IPS-NIHi7 (cell line): ENCODE measurements around the gene PALD1.

Source experiments
- DNase-seq: peaks from one replicate; pipeline ENCODE4 v3.0.0; 2012; ENCODE audit warnings: mixed read lengths; ENCODE audit errors: extremely low spot score

Gene PALD1

GRCh38 chr10:70457759-70458305 lies 20.7 kb upstream of the PALD1 start:
- no peak for DNase-seq

GRCh38 chr10:70458329-70459060 lies 20.1 kb upstream of the PALD1 start:
- DNase-seq = peak; percentile 60

- no peak for DNase-seq
These were observed 19.4 kb upstream of the PALD1 start for GRCh38 chr10:70459061-70459773.

GRCh38 chr10:70459774-70460490 lies 18.6 kb upstream of the PALD1 start:
- no peak for DNase-seq

- peak; percentile 77 for DNase-seq
These were observed 16.9 kb upstream of the PALD1 start for GRCh38 chr10:70461397-70462348.

GRCh38 chr10:70462349-70462984 lies 16.1 kb upstream of the PALD1 start:
- DNase-seq = no peak

- DNase-seq = no peak
These were observed 13.3 kb upstream of the PALD1 start for GRCh38 chr10:70465278-70465677.

GRCh38 chr10:70465832-70466231 lies 12.7 kb upstream of the PALD1 start:
- no peak for DNase-seq

- DNase-seq = no peak
These were observed 11.6 kb upstream of the PALD1 start for GRCh38 chr10:70466951-70467350.

- no peak for DNase-seq
These were observed 5.6 kb upstream of the PALD1 start for GRCh38 chr10:70472799-70473454.

GRCh38 chr10:70474780-70475179 lies 3.8 kb upstream of the PALD1 start:
- no peak for DNase-seq

- DNase-seq = no peak
These were observed 2.9 kb upstream of the PALD1 start for GRCh38 chr10:70475661-70476060.

- no peak for DNase-seq
These were observed 2.1 kb upstream of the PALD1 start for GRCh38 chr10:70476249-70477035.

- no peak for DNase-seq
These were observed 855 bp upstream of the PALD1 start for GRCh38 chr10:70477661-70478162.

- no peak for DNase-seq
These were observed 606 bp downstream of the PALD1 start for GRCh38 chr10:70479165-70479581.

- no peak for DNase-seq
These were observed 1.2 kb downstream of the PALD1 start for GRCh38 chr10:70479626-70480238.

GRCh38 chr10:70480239-70480861 lies 1.8 kb downstream of the PALD1 start:
- DNase-seq = no peak

- DNase-seq = no peak
These were observed 2.5 kb downstream of the PALD1 start for GRCh38 chr10:70481105-70481504.
